ENCODE data around the gene E2F6.

Gene E2F6

GRCh38 chr2:11430729-11431128 is 35.2 kb downstream of the E2F6 start:
- TF ChIP-seq CTCF (conservative IDR thresholded peaks at IDR 0.05; ENCODE audit: control insufficient read depth, insufficient read depth, low read depth, low read length), result no peak
- DNase-seq (ENCODE audit: low read depth), result no peak
- H3K4me3 ChIP-seq (ENCODE audit: control insufficient read depth, low read depth, low read length), result no peak overlapping the region

- TF ChIP-seq CTCF (conservative IDR thresholded peaks at IDR 0.05; ENCODE audit: control insufficient read depth, insufficient read depth, low read depth, low read length), result no peak
- H3K4me3 ChIP-seq (ENCODE audit: control insufficient read depth, low read depth, low read length), result no peak overlapping the region
- DNase-seq (ENCODE audit: low read depth), result no peak
Measured at GRCh38 chr2:11427224-11427623, 38.7 kb downstream of the E2F6 start.

GRCh38 chr2:11422901-11423435 is 43.0 kb downstream of the E2F6 start:
- TF ChIP-seq CTCF (conservative IDR thresholded peaks at IDR 0.05; ENCODE audit: control insufficient read depth, insufficient read depth, low read depth, low read length), result no peak
- no peak overlapping the region for H3K4me3 ChIP-seq (ENCODE audit: control insufficient read depth, low read depth, low read length)
- no peak for DNase-seq (ENCODE audit: low read depth)

GRCh38 chr2:11422491-11422865 is 43.5 kb downstream of the E2F6 start:
- no peak overlapping the region for H3K4me3 ChIP-seq (ENCODE audit: control insufficient read depth, low read depth, low read length)
- no peak for TF ChIP-seq CTCF (conservative IDR thresholded peaks at IDR 0.05; ENCODE audit: control insufficient read depth, insufficient read depth, low read depth, low read length)
- no peak for DNase-seq (ENCODE audit: low read depth)

- no peak for TF ChIP-seq CTCF (conservative IDR thresholded peaks at IDR 0.05; ENCODE audit: control insufficient read depth, insufficient read depth, low read depth, low read length)
- peak; percentile 5 for DNase-seq (ENCODE audit: low read depth)
- H3K4me3 ChIP-seq (ENCODE audit: control insufficient read depth, low read depth, low read length), result no peak overlapping the region
Measured at GRCh38 chr2:11421863-11422490, 44.0 kb downstream of the E2F6 start.

GRCh38 chr2:11420671-11421070 is 45.3 kb downstream of the E2F6 start:
- no peak overlapping the region for H3K4me3 ChIP-seq (ENCODE audit: control insufficient read depth, low read depth, low read length)
- no peak for TF ChIP-seq CTCF (conservative IDR thresholded peaks at IDR 0.05; ENCODE audit: control insufficient read depth, insufficient read depth, low read depth, low read length)
- DNase-seq (ENCODE audit: low read depth), result peak; percentile 48

Measured in fibroblast of mammary gland (primary cell).